IMR-90 (cell line): Measurements from ENCODE around the gene GTF2I.
"Not testable (repeated sequence)": the region's sequence is repeated elsewhere in the genome, so short reads cannot be mapped to it uniquely, and the experiment has no call there.

Source experiments
- BHLHE40 ChIP-seq: fragments of 150-350 bp; IDR thresholded peaks from 2 replicates; pipeline ENCODE4 v1.6.1; 2016; ENCODE audit warnings: mild to moderate bottlenecking, low read depth, low read length
- CEBPB ChIP-seq: IDR thresholded peaks from 2 replicates; pipeline ENCODE4 v1.6.1; 2012; ENCODE audit warnings: low read depth, low read length, improper control_type of control experiment
- RAD21 ChIP-seq: IDR thresholded peaks from 2 replicates; pipeline ENCODE4 v1.6.1; 2012; ENCODE audit warnings: low read length, improper control_type of control experiment
- RCOR1 ChIP-seq: IDR thresholded peaks from 2 replicates; pipeline ENCODE4 v1.6.1; 2012; ENCODE audit warnings: mild to moderate bottlenecking, low read length, improper control_type of control experiment; ENCODE audit not compliant: insufficient replicate concordance
- TF ChIP-seq, protein P1 (sequence below): conservative IDR thresholded peaks from 2 replicates; pipeline ENCODE4 v1.5.1; 2012; ENCODE audit warnings: mild to moderate bottlenecking, low read depth, low read length, improper control_type of control experiment

DNA sequence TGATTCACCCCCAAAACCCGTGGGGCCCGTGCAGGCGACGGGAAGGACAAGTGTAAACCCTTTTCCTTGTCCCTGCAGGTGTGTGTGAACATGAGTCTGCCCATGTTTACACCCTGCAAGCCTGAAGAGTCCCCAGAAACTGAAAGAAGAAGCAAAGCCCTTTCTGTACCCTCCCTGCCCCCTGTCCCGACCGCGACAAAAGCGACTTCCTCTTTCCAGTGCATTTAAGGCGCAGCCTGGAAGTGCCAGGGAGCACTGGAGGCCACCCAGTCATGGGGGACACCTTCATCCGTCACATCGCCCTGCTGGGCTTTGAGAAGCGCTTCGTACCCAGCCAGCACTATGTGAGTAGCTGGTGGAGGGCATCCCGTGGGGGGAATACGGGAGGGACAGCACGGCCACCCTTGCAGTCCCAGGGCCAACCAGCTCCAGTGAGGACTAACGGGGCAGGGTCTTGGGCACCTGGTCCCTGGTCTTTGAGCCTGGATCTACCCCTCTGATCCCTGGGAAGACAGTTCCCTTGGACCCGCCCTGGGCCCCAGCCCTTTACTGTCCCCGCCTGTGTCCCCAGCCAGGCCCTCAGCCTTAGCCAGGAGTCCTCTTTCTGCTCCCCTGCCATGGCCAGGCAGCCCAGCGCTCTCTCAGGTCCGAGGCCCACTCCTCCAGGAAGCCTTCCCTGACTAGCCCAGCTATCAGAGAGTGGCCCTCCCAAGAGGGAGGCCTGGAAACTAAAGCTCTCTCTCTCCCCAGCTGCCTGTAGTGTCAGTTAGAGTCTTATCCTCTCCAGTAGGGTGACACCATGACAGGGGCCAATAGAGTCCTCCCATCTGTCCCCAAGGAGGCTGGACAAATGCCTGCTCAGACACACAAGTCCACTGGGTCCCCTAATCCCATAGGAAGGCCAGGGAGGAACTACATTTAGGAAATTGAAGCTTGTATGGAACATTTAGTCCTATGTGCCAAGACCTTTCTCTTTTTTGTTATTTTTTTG lies 116.5 kb downstream of the GTF2I start, which contains the start of gene NCF1:
- TF ChIP-seq, protein P1, sequence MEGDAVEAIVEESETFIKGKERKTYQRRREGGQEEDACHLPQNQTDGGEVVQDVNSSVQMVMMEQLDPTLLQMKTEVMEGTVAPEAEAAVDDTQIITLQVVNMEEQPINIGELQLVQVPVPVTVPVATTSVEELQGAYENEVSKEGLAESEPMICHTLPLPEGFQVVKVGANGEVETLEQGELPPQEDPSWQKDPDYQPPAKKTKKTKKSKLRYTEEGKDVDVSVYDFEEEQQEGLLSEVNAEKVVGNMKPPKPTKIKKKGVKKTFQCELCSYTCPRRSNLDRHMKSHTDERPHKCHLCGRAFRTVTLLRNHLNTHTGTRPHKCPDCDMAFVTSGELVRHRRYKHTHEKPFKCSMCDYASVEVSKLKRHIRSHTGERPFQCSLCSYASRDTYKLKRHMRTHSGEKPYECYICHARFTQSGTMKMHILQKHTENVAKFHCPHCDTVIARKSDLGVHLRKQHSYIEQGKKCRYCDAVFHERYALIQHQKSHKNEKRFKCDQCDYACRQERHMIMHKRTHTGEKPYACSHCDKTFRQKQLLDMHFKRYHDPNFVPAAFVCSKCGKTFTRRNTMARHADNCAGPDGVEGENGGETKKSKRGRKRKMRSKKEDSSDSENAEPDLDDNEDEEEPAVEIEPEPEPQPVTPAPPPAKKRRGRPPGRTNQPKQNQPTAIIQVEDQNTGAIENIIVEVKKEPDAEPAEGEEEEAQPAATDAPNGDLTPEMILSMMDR = not testable (repeated sequence)
- not testable (repeated sequence) for TF ChIP-seq BHLHE40, RAD21, CEBPB, RCOR1
